HEK293T (cell line): Measurements from ENCODE around the gene NUBPL.

Experiments
- ARNT ChIP-seq: fragments of 450-650 bp; IDR thresholded peaks from 2 replicates; pipeline ENCODE4 v1.6.1; 2017; ENCODE audit warnings: mild to moderate bottlenecking
- BHLHE40 ChIP-seq: fragments of 450-650 bp; IDR thresholded peaks from 2 replicates; pipeline ENCODE4 v1.6.1; 2016; ENCODE audit warnings: mild to moderate bottlenecking, moderate library complexity, borderline replicate concordance
- ELF4 ChIP-seq: fragments of 450-650 bp; IDR thresholded peaks from 2 replicates; pipeline ENCODE4 v1.6.1; 2017; ENCODE audit warnings: antibody characterized with exemption
- FOXA1 ChIP-seq: fragments of 450-650 bp; IDR thresholded peaks from 2 replicates; pipeline ENCODE4 v1.6.1; 2016; ENCODE audit warnings: mild to moderate bottlenecking
- FOXK2 ChIP-seq: fragments of 450-650 bp; IDR thresholded peaks from 2 replicates; pipeline ENCODE4 v1.6.1; 2016; ENCODE audit warnings: mild to moderate bottlenecking
- FOXM1 ChIP-seq: fragments of 450-650 bp; IDR thresholded peaks from 2 replicates; pipeline ENCODE4 v1.6.1; 2017; ENCODE audit warnings: mild to moderate bottlenecking, borderline replicate concordance
- HDGF ChIP-seq: fragments of 450-650 bp; IDR thresholded peaks from 2 replicates; pipeline ENCODE4 v1.6.1; 2017; ENCODE audit warnings: antibody characterized with exemption, borderline replicate concordance
- PKNOX1 ChIP-seq: fragments of 450-650 bp; IDR thresholded peaks from 2 replicates; pipeline ENCODE4 v1.6.1; 2016
- SP1 ChIP-seq: fragments of 450-650 bp; IDR thresholded peaks from 2 replicates; pipeline ENCODE4 v1.6.1; 2017
- SUZ12 ChIP-seq: fragments of 450-650 bp; IDR thresholded peaks from 2 replicates; pipeline ENCODE4 v1.6.1; 2016; ENCODE audit warnings: mild to moderate bottlenecking
- TARDBP ChIP-seq: fragments of 450-650 bp; IDR thresholded peaks from 2 replicates; pipeline ENCODE4 v1.6.1; 2016
- ZNF384 ChIP-seq: fragments of 450-650 bp; IDR thresholded peaks from 2 replicates; pipeline ENCODE4 v1.6.1; 2016

- no peak for TF ChIP-seq BHLHE40
- no peak for TF ChIP-seq ARNT
- TF ChIP-seq TARDBP = no peak
- TF ChIP-seq SUZ12 = no peak
- TF ChIP-seq PKNOX1 = no peak
- no peak for TF ChIP-seq SP1
- TF ChIP-seq FOXM1 = no peak
- no peak for TF ChIP-seq FOXA1
- no peak for TF ChIP-seq ZNF384
- no peak for TF ChIP-seq ELF4
- no peak for TF ChIP-seq HDGF
- TF ChIP-seq FOXK2 = no peak
Observed at GRCh38 chr14:31572955-31573354, 11.8 kb downstream of the NUBPL start.
